ENCODE data around the gene FSTL4. TPM values are rescaled to one million over a fixed set of nuclear protein-coding genes. Genes with fewer than 3 reads are reported as not detected.

FSTL4 gene
- total and polyA plus RNA-seq, 2 donors (not counting 1 experiment from before 2014, with no cell fraction given) = 0.31 to 6.7 TPM

DNA sequence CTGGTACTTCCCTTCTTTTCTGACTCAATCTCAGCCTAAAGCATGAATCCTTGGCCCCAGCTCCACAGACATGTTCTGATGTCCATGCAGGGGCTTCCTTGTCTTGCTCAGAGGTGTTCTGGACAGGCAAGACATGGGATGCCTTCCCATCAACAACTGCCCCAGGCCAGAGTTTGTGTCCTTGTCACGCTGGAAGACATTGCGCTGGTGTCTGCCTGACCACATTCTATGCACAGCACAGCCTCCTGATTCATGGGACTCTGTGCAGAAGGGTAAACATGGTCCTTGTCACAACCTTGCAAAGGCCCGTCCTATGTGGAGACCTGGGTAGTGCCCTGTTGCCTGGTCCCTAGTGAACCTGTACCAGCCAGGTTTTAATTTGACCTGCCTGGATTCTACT is 212.2 kb downstream of the FSTL4 start:
- Histone ChIP-seq H3K36me3 (replicated peaks in 1 of 2; ENCODE audit: control extremely low read depth in 1 of 2, control insufficient read depth in 1 of 2, extremely low read depth in 1 of 2, insufficient read depth in 2 of 2, low read length in 1 of 2) (no peaks in the 10 kb centered on the region), H4K20me1 (ENCODE audit: control insufficient read depth, insufficient read depth, low read length, poor library complexity, severe bottlenecking) (no peaks in the 10 kb centered on the region), H3K4me1 (ENCODE audit: control insufficient read depth in 2 of 2, insufficient read depth in 2 of 2, low read length in 2 of 2) (peaks cover 36 to 37% of the 10 kb centered on the region in 2 donors), H3K27me3 (replicated peaks in 1 of 4; ENCODE audit: control extremely low read depth in 1 of 4, control insufficient read depth in 3 of 4, insufficient read depth in 4 of 4, low read length in 3 of 4) (no peaks in the 10 kb centered on the region), H3K9ac (ENCODE audit: low read length) (no peak overlapping the region), H3K9me3 (ENCODE audit: control extremely low read depth in 1 of 3, control insufficient read depth in 2 of 3, insufficient read depth in 1 of 3, low read length in 2 of 3) (peaks cover 0 to 3% (median 0%) of the 10 kb centered on the region in 3 donors), H3K4me3 (ENCODE audit: control extremely low read depth in 1 of 5, extremely low read depth in 1 of 5, insufficient read depth in 1 of 5, low read depth in 2 of 5, low read length in 4 of 5) (no peak overlapping the region), H3K27ac (ENCODE audit: low read length in 2 of 2) (no peak overlapping the region), H3K79me2 (ENCODE audit: control insufficient read depth, insufficient read depth, low read length) (no peaks in the 10 kb centered on the region), H3K4me2 (replicated peaks; ENCODE audit: low read depth, low read length, poor library complexity, severe bottlenecking) (no peak overlapping the region), H2AFZ (ENCODE audit: insufficient read depth, low read depth, low read length, poor library complexity, severe bottlenecking) (no peak overlapping the region)
- intact Hi-C loops (cut with micrococcal nuclease) = no loop called here
- no peak for ATAC-seq (ENCODE audit: low read depth)
- TF ChIP-seq, protein P1, sequence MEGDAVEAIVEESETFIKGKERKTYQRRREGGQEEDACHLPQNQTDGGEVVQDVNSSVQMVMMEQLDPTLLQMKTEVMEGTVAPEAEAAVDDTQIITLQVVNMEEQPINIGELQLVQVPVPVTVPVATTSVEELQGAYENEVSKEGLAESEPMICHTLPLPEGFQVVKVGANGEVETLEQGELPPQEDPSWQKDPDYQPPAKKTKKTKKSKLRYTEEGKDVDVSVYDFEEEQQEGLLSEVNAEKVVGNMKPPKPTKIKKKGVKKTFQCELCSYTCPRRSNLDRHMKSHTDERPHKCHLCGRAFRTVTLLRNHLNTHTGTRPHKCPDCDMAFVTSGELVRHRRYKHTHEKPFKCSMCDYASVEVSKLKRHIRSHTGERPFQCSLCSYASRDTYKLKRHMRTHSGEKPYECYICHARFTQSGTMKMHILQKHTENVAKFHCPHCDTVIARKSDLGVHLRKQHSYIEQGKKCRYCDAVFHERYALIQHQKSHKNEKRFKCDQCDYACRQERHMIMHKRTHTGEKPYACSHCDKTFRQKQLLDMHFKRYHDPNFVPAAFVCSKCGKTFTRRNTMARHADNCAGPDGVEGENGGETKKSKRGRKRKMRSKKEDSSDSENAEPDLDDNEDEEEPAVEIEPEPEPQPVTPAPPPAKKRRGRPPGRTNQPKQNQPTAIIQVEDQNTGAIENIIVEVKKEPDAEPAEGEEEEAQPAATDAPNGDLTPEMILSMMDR (IDR thresholded peaks at IDR 0.05) = no peak
- TF ChIP-seq EZH2 (IDR thresholded peaks at IDR 0.05; ENCODE audit: borderline replicate concordance, insufficient read depth, low read depth, low read length, poor library complexity, severe bottlenecking) = no peak
- DNase-seq = no peak
- POLR2A ChIA-PET = no interaction called here
- no peak overlapping the region for H3K27ac Mint-ChIP-seq
- H3K27me3 Mint-ChIP-seq = no peaks in the 10 kb centered on the region
- H3K4me3 Mint-ChIP-seq = no peak overlapping the region
- WGBS (ENCODE audit: insufficient coverage) = 100% methylated on average over 3 of the region's 3 CpGs
- peaks cover 45% of the 10 kb centered on the region for H3K4me1 Mint-ChIP-seq
- no peaks in the 10 kb centered on the region for H3K9me3 Mint-ChIP-seq (ENCODE audit: insufficient read depth)
- CTCF ChIA-PET = interaction anchor here (1.3 kb wide), 1 partner anchor 24 kb away, joined by 8 read pairs; no protein-coding TSS in a partner anchor

DNA sequence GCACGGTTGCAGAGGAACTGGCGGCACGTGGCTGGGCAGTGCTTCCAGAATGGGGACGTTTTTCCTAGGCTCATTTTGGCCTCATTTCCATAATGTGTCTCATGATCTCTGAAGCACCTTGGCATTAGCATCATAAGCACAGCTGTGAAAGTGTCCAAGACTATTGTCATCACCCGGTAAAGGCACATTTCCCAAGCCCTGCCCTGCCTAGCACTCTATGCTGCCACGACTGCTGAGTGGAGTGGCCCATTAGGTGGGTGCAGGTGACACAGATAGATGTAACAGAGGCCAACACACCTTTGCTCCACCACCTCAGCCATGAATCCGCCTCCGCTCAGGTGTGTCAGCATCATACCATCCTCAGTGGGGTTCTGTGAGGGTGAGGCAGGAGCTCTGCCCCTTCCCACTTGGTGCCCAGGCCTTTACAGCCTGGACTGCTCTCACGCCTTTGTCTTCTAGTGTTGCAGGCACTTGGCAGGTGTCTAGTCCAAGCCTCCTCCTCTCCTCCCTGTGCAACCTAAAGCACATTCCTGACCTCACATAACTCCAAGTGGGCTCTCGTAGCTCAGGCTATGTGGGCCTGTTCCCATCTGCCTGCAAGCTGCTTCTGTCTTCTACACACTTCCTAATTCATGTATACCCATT is 213.0 kb downstream of the FSTL4 start:
- ChIA-PET POLR2A (no interaction called here), CTCF (no interaction called here)
- Histone ChIP-seq H3K4me1 (ENCODE audit: control insufficient read depth in 2 of 2, insufficient read depth in 2 of 2, low read length in 2 of 2) (peaks cover 36 to 37% of the 10 kb centered on the region in 2 donors), H3K79me2 (ENCODE audit: control insufficient read depth, insufficient read depth, low read length) (no peaks in the 10 kb centered on the region), H3K4me2 (replicated peaks; ENCODE audit: low read depth, low read length, poor library complexity, severe bottlenecking) (no peak overlapping the region), H3K9me3 (ENCODE audit: control extremely low read depth in 1 of 3, control insufficient read depth in 2 of 3, insufficient read depth in 1 of 3, low read length in 2 of 3) (peaks cover 0 to 9% (median 0%) of the 10 kb centered on the region in 3 donors), H4K20me1 (ENCODE audit: control insufficient read depth, insufficient read depth, low read length, poor library complexity, severe bottlenecking) (no peaks in the 10 kb centered on the region), H3K9ac (ENCODE audit: low read length) (no peak overlapping the region), H3K4me3 (ENCODE audit: control extremely low read depth in 1 of 5, extremely low read depth in 1 of 5, insufficient read depth in 1 of 5, low read depth in 2 of 5, low read length in 4 of 5) (no peak overlapping the region), H2AFZ (ENCODE audit: insufficient read depth, low read depth, low read length, poor library complexity, severe bottlenecking) (no peak overlapping the region), H3K27ac (ENCODE audit: low read length in 2 of 2) (no peak overlapping the region), H3K27me3 (replicated peaks in 1 of 4; ENCODE audit: control extremely low read depth in 1 of 4, control insufficient read depth in 3 of 4, insufficient read depth in 4 of 4, low read length in 3 of 4) (no peaks in the 10 kb centered on the region), H3K36me3 (replicated peaks in 1 of 2; ENCODE audit: control extremely low read depth in 1 of 2, control insufficient read depth in 1 of 2, extremely low read depth in 1 of 2, insufficient read depth in 2 of 2, low read length in 1 of 2) (no peaks in the 10 kb centered on the region)
- intact Hi-C loops (cut with micrococcal nuclease) = no loop called here
- Mint-ChIP-seq H3K27me3 (no peaks in the 10 kb centered on the region), H3K9me3 (ENCODE audit: insufficient read depth) (no peaks in the 10 kb centered on the region), H3K4me1 (peaks cover 45% of the 10 kb centered on the region), H3K4me3 (peak overlapping the region; percentile 40), H3K27ac (no peak overlapping the region)
- DNase-seq (no peak), ATAC-seq (ENCODE audit: low read depth) (no peak)
- TF ChIP-seq EZH2 (IDR thresholded peaks at IDR 0.05; ENCODE audit: borderline replicate concordance, insufficient read depth, low read depth, low read length, poor library complexity, severe bottlenecking) = no peak
- TF ChIP-seq, protein P1 (IDR thresholded peaks at IDR 0.05) = no peak
- WGBS (ENCODE audit: insufficient coverage) = 89% methylated on average over 7 of the region's 10 CpGs

Data from B cell (primary cell).